Activated T-cell treated with anti-CD3 and anti-CD28 coated beads for 24 hours (primary cell): ENCODE data around the gene PDE6B.
"Not testable (repeated sequence)": the region's sequence is repeated elsewhere in the genome, so short reads cannot be mapped to it uniquely, and the experiment has no call there.

ENCODE experiments used
- DNase-seq: peaks from one replicate; pipeline ENCODE4 v3.0.0-alpha.2; 2020; ENCODE audit warnings: low read depth

Gene PDE6B

DNA sequence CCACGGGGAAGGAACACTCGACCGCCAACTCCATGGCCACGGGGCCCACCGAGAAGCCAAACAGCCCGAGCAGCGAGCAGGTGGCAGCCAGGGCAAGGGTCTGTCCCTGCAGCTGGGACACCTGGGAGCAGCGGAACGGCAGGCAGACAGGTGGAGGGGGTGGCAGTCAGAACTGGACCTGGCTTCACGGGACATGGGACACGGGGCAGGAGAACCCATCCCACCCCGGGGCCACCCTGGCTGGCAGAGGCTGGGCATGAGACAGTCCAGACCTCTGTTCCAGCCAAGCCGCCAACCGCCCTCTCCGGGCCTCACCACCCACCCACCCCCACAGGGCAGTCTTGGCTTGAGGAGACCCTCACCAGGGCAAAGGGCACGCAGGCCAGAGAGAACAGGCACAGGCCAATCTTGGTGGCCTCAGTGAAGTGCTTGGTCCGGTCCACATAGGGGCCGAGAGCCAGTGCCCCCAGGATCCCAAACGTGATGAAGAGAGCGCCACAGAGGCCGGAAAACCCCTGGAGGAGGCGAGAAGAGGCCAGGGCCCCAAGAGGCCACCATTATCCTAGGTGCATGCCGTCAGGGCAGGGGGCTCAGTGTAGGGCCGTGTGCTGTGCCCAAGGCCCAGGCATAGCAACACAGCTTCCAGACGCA lies 58.0 kb downstream of the PDE6B start:
- DNase-seq = no peak

DNA sequence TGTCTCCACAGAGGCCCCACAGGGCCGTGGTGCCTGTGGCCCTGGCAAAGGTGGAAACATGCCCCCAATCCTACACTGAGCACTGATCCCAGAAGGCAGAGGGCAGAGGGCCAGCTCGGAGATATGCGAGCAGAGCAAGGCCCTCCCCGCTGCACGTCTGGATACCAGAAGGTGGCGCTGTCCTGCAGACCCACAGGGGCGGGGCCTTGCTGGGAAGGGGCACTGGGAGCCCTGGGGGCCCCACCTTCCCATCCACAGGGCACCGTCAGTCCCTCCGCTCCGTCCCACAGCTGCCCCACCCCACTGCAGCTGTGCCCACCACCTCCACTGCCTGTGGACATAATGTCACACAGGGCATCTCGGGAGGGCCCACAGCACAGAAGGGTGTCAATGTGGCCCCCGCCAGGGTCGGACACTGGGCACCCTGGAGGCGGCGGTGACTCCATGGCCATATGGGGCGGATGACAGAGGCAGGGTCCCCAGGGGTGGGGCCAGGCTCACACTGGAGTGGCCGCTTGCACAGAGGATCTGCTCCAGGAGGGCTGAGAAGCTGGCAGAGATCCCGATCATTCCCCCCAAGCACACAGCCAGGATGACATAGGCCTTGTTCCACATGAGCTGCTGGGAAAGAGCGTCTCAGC lies 58.7 kb downstream of the PDE6B start:
- no peak for DNase-seq

DNA sequence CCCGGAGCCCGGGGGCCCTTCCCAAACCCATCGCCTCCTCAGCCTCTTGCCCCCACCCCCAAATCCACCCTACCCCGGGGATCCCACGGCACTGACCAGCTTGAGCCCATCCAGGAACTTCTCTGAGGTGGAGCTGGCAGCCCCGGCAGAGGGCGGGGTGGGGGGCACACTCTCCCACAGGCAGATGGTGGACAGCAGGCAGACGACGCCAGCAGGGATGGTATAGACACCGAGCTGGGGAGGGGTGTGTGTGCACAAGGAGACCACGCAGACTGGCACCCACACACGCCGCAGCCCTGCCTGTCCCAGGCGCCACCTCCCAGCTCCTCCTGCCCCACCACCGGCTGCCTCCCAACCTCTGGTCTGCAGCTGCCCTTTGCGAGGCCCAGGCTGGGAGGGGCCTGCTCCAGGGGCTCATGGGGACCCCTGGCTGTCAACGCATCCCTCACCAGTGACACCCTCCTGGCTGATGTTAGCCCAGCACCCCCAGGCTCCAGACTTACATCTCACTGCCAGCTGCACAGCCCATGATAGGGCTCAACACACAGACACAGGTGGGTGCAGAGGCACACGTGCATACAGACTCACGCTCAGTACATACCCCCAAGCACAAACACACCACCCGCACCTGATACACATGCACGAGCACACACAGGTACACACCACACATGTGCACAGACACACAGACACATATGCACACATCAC lies 59.4 kb downstream of the PDE6B start:
- no peak for DNase-seq

DNA sequence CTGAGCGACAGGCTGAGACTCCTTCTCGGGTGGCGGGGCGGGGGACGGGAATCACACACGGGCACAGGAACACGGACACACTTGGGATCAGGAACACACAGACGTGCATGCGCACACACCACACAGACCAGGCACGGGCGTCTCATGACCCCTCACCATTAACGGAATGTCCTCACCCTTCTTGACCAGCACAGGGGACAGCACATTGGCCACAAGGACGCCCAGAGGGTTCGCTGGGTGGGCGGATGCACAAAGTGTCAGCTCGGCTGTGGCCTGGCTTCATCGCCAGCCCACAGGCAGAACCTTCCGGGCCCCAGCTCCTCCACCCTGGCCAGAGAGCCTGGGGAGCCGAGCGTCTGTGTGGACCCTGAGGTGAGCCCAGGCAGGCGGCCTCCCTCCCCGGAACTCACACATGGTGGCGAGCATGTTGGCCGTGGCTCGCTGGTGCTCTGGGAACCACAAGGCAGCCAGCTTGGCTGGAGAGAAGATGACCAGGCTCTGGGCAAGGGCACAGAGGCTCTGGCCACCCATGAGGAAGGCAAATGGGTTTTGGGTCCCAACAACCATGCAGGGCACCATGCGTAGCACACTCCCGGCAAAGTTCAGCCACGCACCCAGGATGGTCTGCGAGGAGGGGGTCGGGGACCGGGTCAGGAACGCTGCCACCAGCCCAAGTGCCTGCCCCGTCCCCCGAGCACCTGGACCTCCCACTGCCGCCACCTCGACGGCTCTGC lies 60.5 kb downstream of the PDE6B start:
- DNase-seq = no peak

DNA sequence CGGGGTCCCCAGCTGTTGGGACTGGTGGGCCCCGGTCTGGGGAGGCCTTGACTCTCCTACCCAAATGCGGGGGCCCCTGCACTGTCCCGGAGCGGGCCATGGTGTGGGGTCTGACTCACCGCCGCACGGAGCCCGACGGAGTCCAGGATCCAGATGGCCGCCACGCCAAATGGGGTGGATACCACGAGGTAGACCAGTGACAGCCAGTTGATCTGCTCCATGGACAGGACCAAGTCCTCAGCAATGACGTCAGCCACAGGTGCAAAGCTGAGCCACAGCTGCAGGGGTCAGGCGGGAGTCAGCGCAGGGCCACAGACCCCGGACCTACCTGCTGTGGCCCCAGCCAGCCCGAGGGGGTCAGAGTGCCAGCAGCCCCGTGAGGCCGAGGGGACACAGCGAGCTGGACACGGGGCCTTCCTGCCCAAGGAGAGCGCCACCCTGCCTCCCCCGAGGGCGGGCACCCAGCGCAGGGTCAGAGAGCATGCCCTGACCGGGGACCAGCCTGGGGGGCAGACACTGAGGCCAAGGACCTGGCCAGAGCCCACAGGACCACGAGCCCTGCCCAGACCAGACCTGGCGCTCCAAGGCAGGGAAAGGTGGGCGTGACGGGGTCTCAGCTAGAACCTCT lies 61.2 kb downstream of the PDE6B start:
- no peak for DNase-seq

DNA sequence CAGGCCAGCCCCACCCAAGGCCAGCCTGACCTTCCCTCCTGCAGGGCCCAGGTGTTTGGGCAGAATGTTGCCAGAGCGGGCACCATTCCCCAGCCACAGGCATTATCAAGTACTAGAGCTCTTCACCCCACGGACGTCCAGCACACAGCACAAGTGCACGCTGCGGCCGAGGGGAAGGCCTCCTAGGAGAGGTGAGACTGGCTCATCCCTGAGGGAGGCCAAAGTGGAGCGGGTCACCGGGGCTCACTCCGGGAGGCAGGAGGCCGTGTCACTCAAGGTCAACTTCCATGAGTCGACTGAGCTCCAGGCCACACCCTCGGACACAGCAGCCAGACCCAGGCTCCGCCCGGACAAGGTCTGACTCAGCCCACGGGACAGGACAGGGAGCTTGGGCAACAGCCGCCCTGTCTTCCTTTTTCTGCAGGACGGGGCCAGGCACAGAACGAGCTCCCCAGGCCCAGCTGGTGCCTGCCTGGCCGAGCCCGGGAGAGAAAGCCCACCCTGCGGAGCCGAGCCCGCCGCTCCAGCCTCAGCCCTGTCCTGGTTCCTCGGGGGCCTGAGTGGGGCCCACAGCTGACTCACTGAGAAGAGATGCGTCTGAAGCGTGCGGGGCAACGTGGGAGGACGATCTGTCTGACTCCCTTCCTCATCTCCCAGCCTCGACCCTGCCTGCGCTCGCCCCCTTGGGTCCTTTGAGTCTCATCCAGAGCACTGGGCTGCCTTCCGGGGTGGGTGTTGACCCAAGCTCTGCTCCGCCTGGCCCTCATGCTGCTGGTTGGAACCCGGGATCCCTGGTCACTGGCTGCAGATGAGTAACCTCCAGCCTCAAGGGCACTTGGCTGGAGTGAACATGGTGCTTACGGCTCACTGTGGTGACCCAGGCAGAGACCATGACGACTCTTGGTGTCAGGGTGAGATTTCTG lies 61.9 kb downstream of the PDE6B start:
- no peak for DNase-seq

DNA sequence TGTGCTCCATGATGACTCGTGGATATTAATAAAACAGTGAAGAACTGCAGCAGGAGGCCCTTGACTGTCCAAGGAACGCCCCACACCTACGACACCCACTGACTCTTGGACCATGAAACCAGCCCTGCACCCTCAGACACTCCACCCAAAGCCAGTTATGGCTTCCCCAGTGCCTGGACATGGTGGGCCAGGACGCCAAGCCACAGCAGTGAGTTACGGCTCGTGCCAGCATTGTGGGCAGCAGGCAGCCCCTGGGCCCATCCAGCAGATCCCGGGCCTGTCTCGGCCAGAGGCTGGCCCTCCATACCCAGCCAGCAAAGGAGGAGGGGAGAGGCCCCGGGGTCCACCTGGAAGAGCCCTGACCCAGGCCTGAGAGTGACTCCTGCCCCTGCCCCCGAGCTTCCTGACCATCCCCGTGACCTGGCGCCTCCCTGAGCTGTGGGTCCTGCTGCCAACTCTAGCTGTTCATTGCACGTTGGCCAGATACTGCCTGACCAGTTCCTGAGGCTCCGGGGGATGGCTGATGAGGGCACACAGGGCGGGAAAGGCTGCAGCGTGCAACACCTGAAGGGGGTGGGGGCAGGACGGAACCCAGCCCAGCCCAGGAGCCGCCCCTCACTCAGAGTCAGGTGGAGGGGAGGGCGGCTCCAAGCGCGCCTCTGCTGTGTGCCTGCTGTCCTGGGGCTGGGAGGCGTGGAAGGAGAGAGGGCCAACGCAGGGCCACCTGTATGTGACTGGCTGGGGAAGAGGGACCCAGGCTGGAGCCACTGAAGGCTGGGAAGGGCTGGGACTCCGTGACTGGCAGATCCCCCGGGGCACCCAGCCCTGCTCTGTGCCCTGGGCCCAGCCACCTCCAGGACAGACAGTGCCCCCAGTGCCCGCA lies 62.8 kb downstream of the PDE6B start:
- no peak for DNase-seq

DNA sequence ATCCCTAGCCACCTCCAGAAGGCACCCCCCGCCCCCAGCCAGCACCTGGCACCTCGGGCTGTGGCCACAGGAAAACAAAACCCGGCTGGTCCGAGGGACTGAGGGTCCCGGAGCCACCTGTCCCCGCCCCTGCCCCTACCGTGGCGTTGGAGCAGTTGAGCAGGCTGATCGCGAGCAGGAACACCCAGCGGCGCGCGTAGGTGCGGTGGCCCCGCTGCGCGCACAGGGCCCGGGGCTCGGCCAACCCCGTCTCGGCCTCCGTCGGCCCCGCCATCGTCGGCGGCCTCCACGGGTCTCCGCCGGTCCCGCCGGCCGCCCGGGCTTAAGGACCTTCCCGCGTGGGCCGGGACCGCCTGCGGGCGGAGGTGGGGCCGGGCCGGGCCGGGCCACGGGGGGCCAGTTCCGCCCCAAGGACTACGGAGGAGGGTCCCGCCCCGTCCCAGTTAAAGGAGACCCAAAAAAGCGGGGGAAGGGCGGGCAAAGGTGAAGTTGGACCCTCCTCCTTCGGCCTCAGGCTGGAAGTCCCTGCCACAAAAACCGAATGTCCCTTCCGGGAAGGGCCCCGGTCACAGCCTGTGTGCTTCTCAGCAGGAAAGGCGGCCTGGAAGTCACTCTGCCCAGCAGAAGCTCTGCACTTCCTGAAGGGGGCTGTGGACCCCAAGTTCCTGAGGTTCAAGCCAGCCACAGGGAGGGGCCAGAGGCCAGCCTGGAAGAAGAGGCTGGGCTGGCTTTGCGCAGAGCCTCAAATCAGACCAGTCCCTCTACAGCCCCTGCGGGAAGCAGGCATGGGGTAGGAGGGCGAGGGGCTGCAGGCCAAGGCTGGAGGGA lies 63.7 kb downstream of the PDE6B start, which contains the start of gene SLC49A3:
Gene SLC49A3, minus strand, starts transcription at position 298 of the 828 bp plus-strand sequence. Its CDS starts 24 bp downstream, at position 274.
- DNase-seq = no peak

DNA sequence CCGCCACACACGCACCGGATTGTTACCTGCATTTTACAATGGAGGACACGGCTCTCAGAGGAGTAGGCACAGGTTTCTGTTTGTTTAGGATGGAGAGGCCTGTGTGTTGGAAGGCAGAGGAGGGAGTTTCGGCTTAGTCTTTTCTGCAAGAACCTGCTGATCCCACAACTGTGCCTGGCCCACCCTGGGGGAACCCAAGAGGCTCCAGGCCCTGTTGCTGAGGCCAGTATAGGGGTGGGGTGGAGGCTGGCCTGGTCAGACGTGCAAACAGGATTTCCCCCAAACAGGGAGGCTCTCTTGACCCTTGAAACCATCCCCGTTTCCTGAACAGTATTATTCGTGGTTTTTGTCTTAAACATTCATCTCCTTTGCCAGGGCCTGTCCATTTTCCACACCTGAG lies 64.3 kb downstream of the PDE6B start:
- no peak for DNase-seq

DNA sequence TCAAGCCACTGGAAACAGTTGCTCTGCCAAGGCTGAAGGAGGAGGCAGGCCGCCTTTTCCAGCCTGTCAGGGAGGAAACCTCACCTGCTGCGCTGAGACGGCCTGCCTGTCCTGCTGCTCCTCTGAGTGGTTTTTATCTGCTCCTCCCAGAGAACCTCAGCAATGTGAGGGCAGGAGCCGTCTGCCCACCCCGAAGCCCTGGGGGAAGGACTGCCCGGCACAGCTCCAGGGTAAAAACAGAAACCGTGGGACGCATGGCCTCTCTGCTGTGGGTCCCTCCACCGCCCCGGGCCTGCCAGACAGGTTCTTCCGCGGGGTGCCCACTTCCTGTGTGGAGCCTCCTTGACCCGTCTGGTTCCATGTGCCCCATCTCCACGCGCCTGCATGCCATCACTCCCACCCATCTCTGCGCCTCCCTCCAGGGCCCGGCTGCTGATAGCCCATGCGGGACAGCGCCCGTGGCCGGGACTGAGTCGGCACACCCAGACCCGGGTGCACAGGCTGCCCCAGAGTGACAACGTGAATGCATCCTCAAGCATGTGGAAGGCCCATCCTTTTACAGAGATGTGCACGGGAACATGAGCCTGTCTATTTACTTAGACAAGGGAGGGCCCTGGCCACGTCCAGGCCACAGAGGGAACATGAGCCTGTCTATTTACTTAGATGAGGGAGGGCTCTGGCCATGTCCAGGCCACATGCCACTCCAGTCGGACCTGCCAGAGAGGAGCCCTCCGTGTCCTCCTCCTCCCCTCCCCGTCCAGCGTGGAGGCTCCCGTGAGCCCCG lies 67.6 kb downstream of the PDE6B start:
- DNase-seq = no peak

DNA sequence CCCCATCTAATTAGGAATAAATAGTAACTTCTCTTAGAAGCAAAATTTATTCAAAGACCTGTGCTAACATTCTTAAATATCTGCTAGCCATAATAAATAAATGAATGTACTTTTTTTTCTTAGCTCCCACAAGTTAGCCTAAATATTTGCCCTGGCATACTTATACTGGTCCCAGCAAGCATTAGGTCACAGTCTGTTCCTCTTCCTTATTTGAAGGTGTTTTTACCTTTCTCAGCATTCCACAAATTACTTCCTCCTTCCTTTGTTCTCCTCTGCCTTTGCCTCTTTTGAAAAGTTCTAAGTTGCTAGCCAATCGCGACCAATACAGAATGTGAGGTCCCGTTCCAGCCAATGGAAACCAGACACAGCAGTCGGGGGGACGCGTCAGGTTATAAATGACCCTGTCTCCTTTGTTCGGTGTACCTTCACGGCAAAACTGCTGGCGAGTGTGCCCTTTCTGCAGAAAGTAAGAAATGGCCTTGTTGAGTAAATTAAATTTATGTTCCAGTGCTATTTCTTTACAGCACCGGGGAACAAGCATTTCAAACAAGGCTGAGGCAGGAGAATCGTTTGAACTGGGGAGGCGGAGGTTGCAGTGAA lies 69.1 kb downstream of the PDE6B start:
- DNase-seq = not testable (repeated sequence)

DNA sequence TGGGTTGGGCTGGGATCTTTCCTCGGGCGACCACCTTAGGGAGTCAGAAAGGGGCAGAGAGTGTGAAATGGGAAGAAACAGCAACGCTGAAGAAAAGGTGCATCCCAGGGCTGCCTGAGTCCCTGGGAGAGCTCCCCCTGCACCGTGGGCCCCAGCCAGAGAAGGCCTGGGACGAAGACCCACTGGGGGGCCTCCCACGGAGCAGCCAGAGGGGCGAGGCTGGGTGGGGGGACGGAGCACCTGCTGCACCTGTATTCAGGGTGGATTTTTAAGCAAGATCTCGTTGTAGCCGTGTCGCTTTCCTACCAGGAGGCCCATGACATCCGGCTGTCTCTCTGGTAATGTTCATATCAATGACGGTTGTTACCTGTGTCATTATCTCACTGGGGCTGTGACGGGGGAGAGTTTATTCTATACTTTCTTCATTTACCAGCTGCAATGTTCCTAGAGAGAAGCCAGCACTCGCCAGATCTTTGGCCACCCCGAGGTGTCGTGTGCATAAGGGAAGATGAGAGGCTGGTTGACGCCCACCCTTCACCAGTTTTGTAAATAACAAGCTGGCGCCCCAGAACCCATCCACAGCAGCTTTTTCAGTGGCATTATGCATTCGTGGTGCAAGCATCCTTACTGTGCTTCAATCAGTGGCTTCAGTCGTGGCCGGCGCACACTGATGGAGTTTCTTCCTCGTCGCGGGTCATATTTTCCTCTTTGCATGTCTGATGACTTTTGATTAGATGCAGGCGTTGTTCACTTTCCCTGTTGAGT lies 74.6 kb downstream of the PDE6B start:
- DNase-seq = no peak

DNA sequence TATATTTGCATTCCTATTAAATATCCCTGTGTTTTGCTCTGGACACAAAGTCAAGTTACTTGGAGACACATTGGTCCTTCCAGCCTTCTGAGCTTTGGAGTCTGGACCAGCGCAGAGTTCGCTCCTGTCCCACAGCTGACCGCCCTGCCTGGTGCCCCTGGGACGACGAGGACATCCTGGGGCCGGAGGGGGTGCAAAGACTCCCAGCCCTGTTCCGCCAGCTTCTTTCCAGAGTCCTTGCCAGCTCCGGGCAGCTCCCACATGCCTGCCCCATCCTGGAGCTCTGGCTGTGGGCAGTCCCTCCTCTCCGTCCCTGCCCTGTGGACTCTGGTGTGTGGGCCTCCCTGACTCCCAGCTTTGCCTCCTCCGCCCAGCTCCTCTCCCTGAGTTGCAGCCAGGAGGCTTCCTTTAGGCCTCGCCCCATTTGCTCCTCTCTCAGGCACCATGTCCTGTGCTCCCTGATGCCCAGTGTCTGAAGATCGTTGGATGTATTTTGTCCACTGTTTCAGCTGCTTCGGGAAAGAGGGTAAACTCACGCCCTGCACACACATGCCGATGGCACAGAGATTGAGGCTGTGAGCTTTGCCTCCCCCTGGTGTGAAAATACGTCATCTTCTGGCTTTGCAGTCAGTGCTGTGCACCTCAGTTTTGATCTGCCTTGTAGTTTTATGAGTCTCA lies 75.4 kb downstream of the PDE6B start:
- no peak for DNase-seq

DNA sequence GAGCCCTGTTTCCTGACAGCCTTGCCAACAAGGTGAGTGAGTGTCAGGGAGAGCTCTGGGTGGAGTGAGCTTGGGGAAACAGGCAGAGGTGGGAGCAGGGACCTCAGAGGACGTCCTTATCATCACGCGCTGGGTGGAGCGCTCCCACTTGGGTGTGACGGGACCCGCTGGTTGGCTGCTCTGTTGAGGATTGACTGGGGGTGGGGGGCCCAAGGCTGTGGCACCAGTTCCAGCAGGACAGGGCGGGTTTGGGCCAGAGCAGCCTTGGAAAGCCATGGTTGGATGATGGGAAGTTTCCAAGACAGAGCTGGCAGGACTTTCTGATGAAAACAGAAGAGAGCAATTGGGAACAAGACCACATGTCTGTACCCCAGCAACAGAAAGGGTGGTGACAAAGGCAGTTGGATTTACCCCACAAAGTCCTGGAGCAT lies 77.3 kb downstream of the PDE6B start:
- no peak for DNase-seq

DNA sequence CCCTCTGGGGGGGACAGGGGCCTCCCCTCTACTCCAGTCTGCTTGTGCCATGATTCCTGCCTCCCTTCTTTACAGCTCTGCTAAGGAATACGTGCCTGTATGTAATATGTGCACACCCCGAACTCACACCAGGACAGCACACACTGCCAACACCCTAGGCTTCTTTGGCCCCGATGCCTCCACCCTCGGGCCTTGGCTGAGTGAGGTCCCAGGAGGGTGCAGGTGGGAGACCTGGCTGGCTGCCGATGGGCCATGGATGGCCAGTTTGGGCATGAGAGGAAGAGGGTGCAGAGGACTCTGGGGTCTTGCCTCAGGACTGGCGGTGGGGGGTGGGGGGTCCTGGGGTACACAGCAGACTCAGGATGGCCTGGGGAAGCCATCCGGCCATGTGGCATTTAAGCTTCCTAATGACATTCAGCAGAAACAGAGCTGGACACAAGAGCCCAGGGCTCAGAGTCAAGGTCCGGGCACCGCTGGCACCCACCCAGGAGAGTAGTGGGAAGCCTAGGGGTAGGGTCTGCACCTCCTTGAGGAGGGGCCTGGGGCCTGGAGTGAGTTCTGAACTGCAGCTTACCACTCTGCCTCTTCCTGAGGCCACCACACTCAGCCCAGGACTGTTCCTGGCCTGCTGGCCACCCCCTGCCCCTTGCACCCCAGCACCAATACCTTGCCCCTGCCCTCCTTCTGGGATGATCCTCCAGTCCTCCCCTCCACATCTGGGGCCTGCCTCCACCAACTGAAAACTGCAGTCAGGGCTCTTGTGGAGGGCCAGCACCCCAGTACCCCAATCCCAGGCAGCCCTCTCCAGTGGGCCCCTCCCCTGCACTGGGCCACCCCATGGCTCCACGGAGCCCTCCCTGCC lies 78.2 kb downstream of the PDE6B start:
- DNase-seq = no peak
